Choroid plexus epithelial cell (primary cell): ENCODE data around the gene CCDC63.

Experiments used
- DNase-seq: peaks from one replicate; pipeline ENCODE4 v3.0.0-alpha.2; 2010; ENCODE audit warnings: low read depth
- H3K4me3 ChIP-seq: 2 replicates; pipeline ENCODE4 v1.5.1; 2011; ENCODE audit warnings: low read depth, mild to moderate bottlenecking, control low read depth, low read length, moderate library complexity
- CTCF ChIP-seq: conservative IDR thresholded peaks from 2 replicates; pipeline ENCODE4 v1.5.1; 2011; ENCODE audit warnings: low read depth, mild to moderate bottlenecking, control low read depth, inconsistent platforms, low read length, moderate library complexity

CCDC63 gene

GRCh38 chr12:110846615-110847566 lies at the start of gene CCDC63:
TSS of gene CCDC63 (plus strand) at chr12:110846987. CDS start at chr12:110852955, 5,968 bp downstream.
- DNase-seq: peak; percentile 52
- TF ChIP-seq CTCF: peak; percentile 66
- H3K4me3 ChIP-seq: peak within 1 kb of the TSS; percentile 37

DNA sequence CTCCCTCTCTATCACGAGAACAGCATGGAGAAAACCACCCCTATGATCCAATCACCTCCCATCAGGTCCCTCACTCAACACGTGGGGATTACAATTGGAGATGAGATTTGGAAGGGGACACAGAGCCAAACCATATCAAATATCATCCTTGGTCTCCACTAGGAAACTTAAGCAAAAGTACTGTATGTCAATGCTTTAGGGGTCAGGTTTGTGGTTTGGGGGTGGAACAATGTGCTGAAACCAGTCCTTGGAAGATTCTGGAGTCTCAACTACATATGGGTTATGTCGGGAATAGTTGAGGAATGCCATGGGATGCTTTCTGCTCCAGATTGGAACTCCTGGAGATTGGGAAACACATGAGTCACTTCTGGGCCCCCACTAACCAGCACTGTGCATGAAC lies 48.3 kb upstream of the CCDC63 start:
- DNase-seq: peak; percentile 30
- no peak overlapping the region for H3K4me3 ChIP-seq
- TF ChIP-seq CTCF: no peak

- no peak overlapping the region for H3K4me3 ChIP-seq
- DNase-seq: no peak
- TF ChIP-seq CTCF: no peak
Observed at GRCh38 chr12:110802489-110802888, 44.3 kb upstream of the CCDC63 start.

DNA sequence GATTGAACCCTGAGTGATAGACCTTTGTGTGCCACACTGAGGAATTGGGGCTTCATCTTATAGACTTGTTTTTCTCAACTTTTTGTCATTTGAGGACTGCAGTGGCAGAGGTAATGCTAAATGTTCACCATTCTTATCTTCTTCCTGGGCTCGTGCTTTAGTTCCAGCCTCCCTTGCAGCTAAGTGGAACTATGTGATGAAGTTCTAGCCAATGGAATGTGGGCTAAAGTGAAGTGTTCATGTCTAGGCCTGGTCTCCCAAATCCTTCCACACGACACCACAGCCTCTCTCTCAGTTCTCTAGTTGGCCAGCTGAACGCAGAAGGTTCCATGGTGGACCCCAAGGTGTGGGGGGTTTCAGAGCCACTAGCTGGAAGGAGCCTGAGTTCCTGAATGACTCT lies 42.4 kb upstream of the CCDC63 start:
- TF ChIP-seq CTCF: no peak
- no peak overlapping the region for H3K4me3 ChIP-seq
- no peak for DNase-seq

GRCh38 chr12:110807640-110808039 lies 39.1 kb upstream of the CCDC63 start:
- no peak overlapping the region for H3K4me3 ChIP-seq
- DNase-seq: no peak
- TF ChIP-seq CTCF: no peak

DNA sequence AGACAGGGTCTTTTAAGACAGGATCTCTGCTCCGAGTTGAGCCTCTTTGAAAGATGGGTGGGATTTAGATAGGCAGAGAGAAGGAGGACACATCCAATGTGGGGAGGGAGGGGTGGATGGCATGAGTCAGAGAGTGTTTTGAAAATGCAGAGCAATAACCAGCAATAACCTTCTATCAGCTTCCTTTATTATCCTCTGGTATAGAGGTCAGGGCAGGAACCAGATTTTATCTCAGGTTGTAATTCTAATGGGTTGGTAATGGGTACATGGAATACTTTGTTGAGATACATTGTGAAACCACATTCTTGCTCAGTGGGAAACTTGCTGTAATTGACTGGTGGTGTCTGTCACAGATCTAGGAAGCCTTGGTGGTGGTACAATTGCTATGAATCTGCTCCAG lies 37.6 kb upstream of the CCDC63 start:
- no peak overlapping the region for H3K4me3 ChIP-seq
- no peak for TF ChIP-seq CTCF
- no peak for DNase-seq

GRCh38 chr12:110811972-110812371 lies 34.8 kb upstream of the CCDC63 start:
- no peak overlapping the region for H3K4me3 ChIP-seq
- no peak for TF ChIP-seq CTCF
- no peak for DNase-seq
